Nephron (organoid): Measurements from ENCODE around the gene LST1.
"Not testable (repeated sequence)": the region's sequence is repeated elsewhere in the genome, so short reads cannot be mapped to it uniquely, and the experiment has no call there.

ENCODE experiments used
- H3K27ac Mint-ChIP-seq, 3 experiments: 2 replicates each; pipeline ENCODE4 v1.8.0; 2020; ENCODE audit warnings: mixed read lengths in 3 of 3, mild to moderate bottlenecking in 2 of 3, moderate library complexity in 1 of 3
- H3K27me3 Mint-ChIP-seq: 2 replicates; pipeline ENCODE4 v1.8.0; 2021; ENCODE audit warnings: low read depth, mild to moderate bottlenecking, moderate library complexity, mixed read lengths
- H3K36me3 Mint-ChIP-seq: 2 replicates; pipeline ENCODE4 v1.8.0; 2020; ENCODE audit warnings: low read depth, mixed read lengths
- H3K4me1 Mint-ChIP-seq: 2 replicates; pipeline ENCODE4 v1.8.0; 2020; ENCODE audit warnings: mixed read lengths
- H3K4me3 Mint-ChIP-seq, 3 experiments: 2 replicates each; pipeline ENCODE4 v1.8.0; 2020; ENCODE audit warnings: mild to moderate bottlenecking in 3 of 3, mixed read lengths in 3 of 3, moderate library complexity in 2 of 3
- H3K9me3 Mint-ChIP-seq: 2 replicates; pipeline ENCODE4 v1.8.0; 2020; ENCODE audit warnings: mixed read lengths
- CTCF ChIP-seq, 3 experiments: fragments of 200-600 bp; sonication (generic); IDR thresholded peaks; one replicate each; pipeline ENCODE4 v1.5.0; 2021; ENCODE audit warnings: antibody characterized with exemption in 3 of 3; ENCODE audit not compliant: unreplicated experiment in 3 of 3

The LST1 gene

GRCh38 chr6:31547727-31548543, 38.1 kb upstream of the LST1 start:
- H3K4me1 Mint-ChIP-seq = peaks cover 34% of the 10 kb centered on the region
- H3K9me3 Mint-ChIP-seq = no peaks in the 10 kb centered on the region
- H3K4me3 Mint-ChIP-seq = peak overlapping the region; percentile 83 to 89 (median 84)
- peaks cover 24% of the 10 kb centered on the region for H3K36me3 Mint-ChIP-seq
- peak overlapping the region; percentile 29 to 89 (median 77) for H3K27ac Mint-ChIP-seq
- H3K27me3 Mint-ChIP-seq = no peaks in the 10 kb centered on the region
- TF ChIP-seq CTCF (IDR thresholded peaks at IDR 0.05; ENCODE audit: unreplicated experiment in 3 of 3) = no peak

- peaks cover 34% of the 10 kb centered on the region for H3K4me1 Mint-ChIP-seq
- peaks cover 28% of the 10 kb centered on the region for H3K36me3 Mint-ChIP-seq
- peak overlapping the region in 2 of 3 experiments; percentile 40 to 89 for H3K27ac Mint-ChIP-seq
- no peaks in the 10 kb centered on the region for H3K27me3 Mint-ChIP-seq
- TF ChIP-seq CTCF (IDR thresholded peaks at IDR 0.05; ENCODE audit: unreplicated experiment in 3 of 3) = no peak
- H3K9me3 Mint-ChIP-seq = no peaks in the 10 kb centered on the region
- H3K4me3 Mint-ChIP-seq = peak overlapping the region; percentile 73 to 89 (median 83)
These were observed 37.6 kb upstream of the LST1 start for GRCh38 chr6:31548544-31548873.

DNA sequence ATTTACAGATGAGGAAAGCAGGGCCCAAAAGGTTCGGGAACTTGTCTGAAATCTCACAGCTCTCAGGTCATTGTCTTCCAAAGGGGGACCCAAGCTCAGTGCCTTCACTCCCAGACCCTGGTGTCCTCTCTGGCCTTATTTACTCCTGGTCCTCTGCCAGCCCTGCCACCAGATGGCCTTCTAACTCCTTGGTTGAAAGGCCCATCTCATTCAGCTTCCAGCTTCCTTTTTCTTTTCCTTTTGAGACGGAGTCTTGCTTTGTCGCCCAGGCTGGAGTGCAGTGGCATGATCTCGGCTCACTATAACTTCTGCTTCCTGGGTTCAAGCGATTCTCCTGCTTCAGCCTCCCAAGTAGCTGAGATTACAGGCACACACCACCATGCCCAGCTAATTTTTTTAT, 34.7 kb upstream of the LST1 start:
- peak in 2 of 3 experiments; percentile 15 to 22 for TF ChIP-seq CTCF (IDR thresholded peaks at IDR 0.05; ENCODE audit: unreplicated experiment in 3 of 3)
- H3K27me3 Mint-ChIP-seq, H3K9me3 Mint-ChIP-seq: not testable (repeated sequence)
- peak overlapping the region in 2 of 3 experiments; percentile 27 to 42 for H3K4me3 Mint-ChIP-seq
- peaks cover 33% of the 10 kb centered on the region for H3K36me3 Mint-ChIP-seq
- peak overlapping the region in 2 of 3 experiments; percentile 57 to 64 for H3K27ac Mint-ChIP-seq
- H3K4me1 Mint-ChIP-seq = peaks cover 18% of the 10 kb centered on the region

- H3K36me3 Mint-ChIP-seq = peaks cover 42% of the 10 kb centered on the region
- TF ChIP-seq CTCF (IDR thresholded peaks at IDR 0.05; ENCODE audit: unreplicated experiment in 3 of 3) = no peak
- no peaks in the 10 kb centered on the region for H3K4me1 Mint-ChIP-seq
- no peak overlapping the region for H3K27ac Mint-ChIP-seq
- no peak overlapping the region for H3K4me3 Mint-ChIP-seq
- H3K27me3 Mint-ChIP-seq = no peaks in the 10 kb centered on the region
- no peaks in the 10 kb centered on the region for H3K9me3 Mint-ChIP-seq
These were observed 29.8 kb upstream of the LST1 start for GRCh38 chr6:31556307-31556706.

- Mint-ChIP-seq H3K27ac (no peak overlapping the region), H3K9me3 (no peaks in the 10 kb centered on the region), H3K27me3 (no peaks in the 10 kb centered on the region), H3K36me3 (peaks cover 39% of the 10 kb centered on the region), H3K4me1 (no peaks in the 10 kb centered on the region), H3K4me3 (no peak overlapping the region)
- no peak for TF ChIP-seq CTCF (IDR thresholded peaks at IDR 0.05; ENCODE audit: unreplicated experiment in 3 of 3)
These were observed 28.4 kb upstream of the LST1 start for GRCh38 chr6:31557443-31558317.
